GM12892 (cell line): ENCODE data around the gene CNEP1R1.

Experiments
- POLR2A ChIP-seq: IDR thresholded peaks from 2 replicates; pipeline ENCODE4 v1.6.1; 2011; ENCODE audit warnings: low read depth, low read length, control low read depth
- POLR2AphosphoS5 ChIP-seq: IDR thresholded peaks from 2 replicates; pipeline ENCODE4 v1.6.1; 2011; ENCODE audit warnings: low read depth, low read length, control low read depth
- TAF1 ChIP-seq: IDR thresholded peaks from 2 replicates; pipeline ENCODE4 v1.6.1; 2011; ENCODE audit warnings: low read depth, mild to moderate bottlenecking, control low read depth, low read length, borderline replicate concordance

GRCh38 chr16:50038756-50039529 is 13.9 kb downstream of the CNEP1R1 start:
- TF ChIP-seq POLR2A: no peak
- no peak for TF ChIP-seq POLR2AphosphoS5
- no peak for TF ChIP-seq TAF1
